Gastrocnemius medialis (tissue), 4 donors: ENCODE results near the gene KISS1. TPM values are rescaled to one million over a fixed set of nuclear protein-coding genes. Genes with fewer than 3 reads are reported as not detected.

Experiments used
- ATAC-seq, 2 donors: fragments of 150-250 bp; one replicate each; pipeline ENCODE4 v1.9.1; 2016
- DNase-seq, 2 donors: peaks; one replicate each; pipeline ENCODE4 v3.0.0-alpha.2; 2019
- H3K27ac ChIP-seq, 4 donors: fragments of 200-600 bp; sonication (generic); 1 replicate in 1 of 4; 2 replicates in 3 of 4; pipeline ENCODE4 v1.5.1; 2016 to 2018; ENCODE audit warnings: mild to moderate bottlenecking in 2 of 4, moderate library complexity in 1 of 4
- H3K27me3 ChIP-seq, 3 donors: fragments of 200-600 bp; sonication (generic) in 2 of 3; 1 replicate in 1 of 3; 2 replicates in 2 of 3; pipeline versions ENCODE4 v1.5.1 to v1.6.0; 2016 to 2019; ENCODE audit warnings: mild to moderate bottlenecking in 1 of 3, moderate library complexity in 1 of 3
- H3K36me3 ChIP-seq, 2 donors: fragments of 200-600 bp; sonication (generic) in 1 of 2; one replicate each; pipeline ENCODE4 v1.5.1; 2017 to 2018
- H3K4me1 ChIP-seq, 2 donors: fragments of 200-600 bp; sonication (generic) in 1 of 2; one replicate each; pipeline ENCODE4 v1.5.1; 2016 to 2017; ENCODE audit warnings: mild to moderate bottlenecking in 2 of 2
- H3K4me3 ChIP-seq, 4 donors: fragments of 200-600 bp; sonication (generic) in 3 of 4; 1 replicate in 1 of 4; 2 replicates in 3 of 4; pipeline ENCODE4 v1.5.1; 2016 to 2019; ENCODE audit warnings: mild to moderate bottlenecking in 2 of 4
- H3K9me3 ChIP-seq, 3 donors: fragments of 200-600 bp; sonication (generic) in 2 of 3; 1 replicate in 1 of 3; 2 replicates in 2 of 3; pipeline ENCODE4 v1.5.1; 2016 to 2019
- CTCF ChIP-seq, 5 experiments: fragments of 450-650 bp in 3 of 5; fragments of 200-600 bp in 2 of 5; sonication (generic) in 2 of 5; IDR thresholded peaks in 4 of 5; conservative IDR thresholded peaks in 1 of 5; 1 replicate in 4 of 5; 2 replicates in 1 of 5; pipeline ENCODE4 v1.5.1; 2016 to 2019; ENCODE audit warnings: antibody characterized with exemption in 5 of 5, mild to moderate bottlenecking in 3 of 5, moderate library complexity in 3 of 5
- POLR2A ChIP-seq, 2 donors: fragments of 450-650 bp; IDR thresholded peaks; one replicate each; pipeline ENCODE4 v1.6.1; 2017; ENCODE audit warnings: antibody characterized with exemption in 2 of 2, mild to moderate bottlenecking in 2 of 2, moderate library complexity in 2 of 2
- in situ Hi-C, 4 donors: fragments of 200-750 bp; cut with MboI; loops; one replicate each; pipeline versions ENCODE4 v1.15.0 to v1.8.0; 2017; ENCODE audit warnings: low sequenced_read_pairs in 4 of 4
- intact Hi-C: fragments of 100-400 bp; cut with DNase I; formaldehyde crosslinking; loops from one replicate; pipeline ENCODE4 v1.15.1; 2023; ENCODE audit warnings: low total_unique reads
- total RNA-seq, 4 donors: library from RNA; depleted of rRNA; stranded (reverse); fragments of >200 nt; gene quantifications; one replicate each; pipeline versions ENCODE4 v1.1.0 to v1.2.3, GENCODE V29; 2016

Gene KISS1
- total RNA-seq, 4 donors from 2014 or later = not detected

GRCh38 chr1:204228896-204229295 lies 32.6 kb upstream of the KISS1 start:
- no peaks in the 10 kb centered on the region for H3K36me3 ChIP-seq
- no peak overlapping the region for H3K4me3 ChIP-seq
- H3K27ac ChIP-seq = no peak overlapping the region
- in situ Hi-C loops = no loop called here
- no peak for DNase-seq
- no peak for ATAC-seq
- no peaks in the 10 kb centered on the region for H3K4me1 ChIP-seq
- H3K27me3 ChIP-seq = no peaks in the 10 kb centered on the region
- H3K9me3 ChIP-seq = no peaks in the 10 kb centered on the region
- intact Hi-C loops = no loop called here
- TF ChIP-seq CTCF (IDR thresholded peaks at IDR 0.05 in 4 of 5, conservative IDR thresholded peaks at IDR 0.05 in 1 of 5) = no peak
- no peak for TF ChIP-seq POLR2A (IDR thresholded peaks at IDR 0.05)

- no peak for ATAC-seq
- H3K4me1 ChIP-seq = no peaks in the 10 kb centered on the region
- in situ Hi-C loops (no loop called here), intact Hi-C loops (no loop called here)
- no peak for DNase-seq
- no peaks in the 10 kb centered on the region for H3K9me3 ChIP-seq
- H3K36me3 ChIP-seq = no peaks in the 10 kb centered on the region
- no peak overlapping the region for H3K4me3 ChIP-seq
- H3K27ac ChIP-seq = no peak overlapping the region
- TF ChIP-seq POLR2A (IDR thresholded peaks at IDR 0.05) (no peak), CTCF (IDR thresholded peaks at IDR 0.05 in 4 of 5, conservative IDR thresholded peaks at IDR 0.05 in 1 of 5) (no peak)
- H3K27me3 ChIP-seq = no peaks in the 10 kb centered on the region
Measured at GRCh38 chr1:204227996-204228785, 31.9 kb upstream of the KISS1 start.

GRCh38 chr1:204227351-204227750 lies 31.1 kb upstream of the KISS1 start:
- Histone ChIP-seq H3K27me3 (no peaks in the 10 kb centered on the region), H3K27ac (no peak overlapping the region), H3K4me3 (no peak overlapping the region), H3K36me3 (no peaks in the 10 kb centered on the region), H3K9me3 (no peaks in the 10 kb centered on the region), H3K4me1 (no peaks in the 10 kb centered on the region)
- TF ChIP-seq POLR2A (IDR thresholded peaks at IDR 0.05) (no peak), CTCF (IDR thresholded peaks at IDR 0.05 in 4 of 5, conservative IDR thresholded peaks at IDR 0.05 in 1 of 5) (no peak)
- intact Hi-C loops (no loop called here), in situ Hi-C loops (no loop called here)
- ATAC-seq (no peak), DNase-seq (no peak)

- in situ Hi-C loops (no loop called here), intact Hi-C loops (no loop called here)
- no peak overlapping the region for H3K27ac ChIP-seq
- DNase-seq (no peak), ATAC-seq (no peak)
- H3K36me3 ChIP-seq = no peaks in the 10 kb centered on the region
- no peaks in the 10 kb centered on the region for H3K27me3 ChIP-seq
- no peak for TF ChIP-seq CTCF (IDR thresholded peaks at IDR 0.05 in 4 of 5, conservative IDR thresholded peaks at IDR 0.05 in 1 of 5)
- no peak for TF ChIP-seq POLR2A (IDR thresholded peaks at IDR 0.05)
- no peak overlapping the region for H3K4me3 ChIP-seq
- H3K4me1 ChIP-seq = no peaks in the 10 kb centered on the region
- H3K9me3 ChIP-seq = no peaks in the 10 kb centered on the region
Measured at GRCh38 chr1:204225841-204226735, 29.8 kb upstream of the KISS1 start.
